ENCODE measurements around the gene ARHGAP1.
"Not testable (repeated sequence)": the region's sequence is repeated elsewhere in the genome, so short reads cannot be mapped to it uniquely, and the experiment has no call there.

Gene ARHGAP1

DNA sequence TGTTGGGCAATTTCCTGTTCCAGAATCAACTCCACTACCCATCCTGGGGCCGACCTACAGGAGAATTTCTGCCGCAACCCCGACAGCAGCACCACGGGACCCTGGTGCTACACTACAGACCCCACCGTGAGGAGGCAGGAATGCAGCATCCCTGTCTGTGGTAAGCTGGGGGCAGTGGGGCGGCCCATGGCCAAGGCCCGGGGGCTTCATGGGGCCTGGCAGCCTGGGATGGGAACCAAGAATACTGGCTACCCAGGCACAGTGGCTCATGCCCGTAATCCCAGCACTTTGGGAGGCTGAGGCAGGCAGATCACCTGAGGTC lies 22.9 kb upstream of the ARHGAP1 start:
- DNase-seq (ENCODE audit: low read depth in 2 of 2) = no peak

DNA sequence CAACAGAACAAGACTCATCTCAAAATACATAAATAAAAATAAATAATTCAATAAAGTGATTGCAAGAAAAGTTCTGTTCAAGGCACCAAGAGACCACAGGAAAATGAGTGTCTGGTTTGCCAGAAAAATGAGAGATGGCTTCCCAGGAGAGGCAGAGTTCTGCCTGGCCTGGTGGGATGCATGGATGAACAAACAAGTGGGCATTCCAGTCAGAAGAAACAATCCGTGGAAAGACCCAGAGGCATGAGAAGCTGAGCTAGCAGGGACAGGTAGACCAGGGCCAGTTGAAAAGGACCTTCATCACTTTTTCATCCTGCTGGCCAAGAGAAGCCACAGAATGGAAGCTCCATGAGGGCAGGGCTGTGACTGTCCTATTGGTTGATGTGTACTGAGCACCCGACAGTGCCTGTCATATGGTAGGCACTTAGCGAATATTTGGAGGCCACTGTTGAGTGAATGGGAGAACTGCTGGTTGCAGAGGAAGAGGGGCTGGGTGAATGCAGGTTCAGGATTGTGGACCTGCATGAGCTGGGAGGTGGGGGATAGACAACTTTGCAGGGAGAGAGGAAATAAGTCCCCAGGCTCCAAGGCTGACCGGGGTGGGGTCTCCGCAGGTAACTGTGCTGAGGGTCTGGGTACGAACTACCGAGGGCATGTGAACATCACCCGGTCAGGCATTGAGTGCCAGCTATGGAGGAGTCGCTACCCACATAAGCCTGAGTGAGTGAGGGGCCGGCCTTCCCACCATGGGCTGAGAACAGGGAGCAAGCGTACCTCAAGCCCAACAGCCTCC lies 22.3 kb upstream of the ARHGAP1 start:
- DNase-seq (ENCODE audit: low read depth in 2 of 2) = no peak

DNA sequence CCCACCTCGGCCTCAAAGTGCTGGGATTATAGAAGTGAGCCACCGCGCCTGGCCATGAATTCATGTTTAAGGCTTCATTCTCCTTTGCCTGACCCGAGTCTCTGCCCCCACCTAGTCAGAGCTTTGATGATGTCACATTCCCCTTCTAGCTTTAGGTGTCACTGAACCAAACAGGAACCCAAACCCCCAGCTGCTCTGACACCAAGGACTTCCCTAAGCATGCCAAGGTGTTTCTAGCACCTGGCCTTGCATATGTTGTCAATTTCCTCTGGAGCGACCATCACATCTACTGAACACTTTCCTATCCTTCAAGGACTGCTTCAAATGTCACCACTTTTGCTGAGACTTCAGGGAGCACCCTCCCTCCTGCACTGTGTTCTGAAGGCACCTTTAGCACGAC lies 20.9 kb upstream of the ARHGAP1 start:
- no peak for DNase-seq (ENCODE audit: low read depth in 2 of 2)

DNA sequence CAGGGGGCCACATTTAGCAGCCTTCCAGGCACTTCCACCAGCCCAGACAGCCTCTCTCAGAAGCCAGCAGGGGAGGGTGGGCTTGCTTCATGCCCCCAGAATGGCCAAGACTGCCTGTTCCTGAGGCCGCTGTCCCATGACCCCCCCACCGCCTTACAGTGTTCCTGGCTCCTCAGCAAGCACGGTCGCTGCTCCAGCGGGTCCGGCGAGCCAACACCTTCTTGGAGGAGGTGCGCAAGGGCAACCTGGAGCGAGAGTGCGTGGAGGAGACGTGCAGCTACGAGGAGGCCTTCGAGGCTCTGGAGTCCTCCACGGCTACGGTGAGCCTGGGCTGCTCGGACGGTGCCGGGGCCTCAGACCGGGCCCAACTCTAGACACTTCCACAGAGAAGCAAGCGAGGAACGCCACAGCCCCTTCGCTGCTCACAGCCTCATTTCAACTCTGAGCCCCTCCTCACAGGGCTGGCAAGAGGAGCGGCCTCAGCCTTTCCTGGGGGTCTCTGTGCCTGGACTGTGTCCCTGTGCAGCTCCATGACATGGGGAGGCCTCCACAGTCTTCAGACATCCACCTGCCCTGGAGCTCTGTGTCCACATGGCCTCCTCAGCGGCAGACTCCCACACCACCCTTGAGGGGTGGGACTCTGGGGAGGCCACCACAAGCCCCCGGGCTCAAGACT lies 19.3 kb upstream of the ARHGAP1 start:
- no peak for DNase-seq (ENCODE audit: low read depth in 2 of 2)

DNA sequence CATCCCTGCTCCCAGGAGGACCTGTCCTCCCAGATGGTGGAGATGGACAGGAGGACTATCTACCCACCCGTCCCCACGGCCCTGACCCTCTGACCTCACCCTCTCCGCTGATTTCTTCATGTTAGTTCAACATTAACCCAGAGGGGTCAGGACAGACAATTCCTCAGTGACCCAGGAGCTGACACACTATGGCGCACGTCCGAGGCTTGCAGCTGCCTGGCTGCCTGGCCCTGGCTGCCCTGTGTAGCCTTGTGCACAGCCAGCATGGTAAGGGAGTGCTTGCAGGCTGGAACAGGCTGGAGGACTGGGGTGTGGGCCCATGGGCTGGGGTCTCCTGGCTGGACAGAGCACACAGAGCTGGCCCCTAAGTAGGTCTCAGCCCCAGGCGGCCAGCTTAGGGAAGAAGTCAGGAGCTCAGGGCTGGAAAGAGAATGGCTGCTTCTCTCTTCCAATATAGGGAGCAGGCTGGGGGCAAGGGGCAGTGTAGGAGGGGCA lies 18.7 kb upstream of the ARHGAP1 start, which contains the start of gene F2:
Gene F2 (plus strand): TSS at position 166 of the 495 bp plus-strand sequence. CDS start 23 bp downstream, at position 189.
- no peak for DNase-seq (ENCODE audit: low read depth in 2 of 2)

DNA sequence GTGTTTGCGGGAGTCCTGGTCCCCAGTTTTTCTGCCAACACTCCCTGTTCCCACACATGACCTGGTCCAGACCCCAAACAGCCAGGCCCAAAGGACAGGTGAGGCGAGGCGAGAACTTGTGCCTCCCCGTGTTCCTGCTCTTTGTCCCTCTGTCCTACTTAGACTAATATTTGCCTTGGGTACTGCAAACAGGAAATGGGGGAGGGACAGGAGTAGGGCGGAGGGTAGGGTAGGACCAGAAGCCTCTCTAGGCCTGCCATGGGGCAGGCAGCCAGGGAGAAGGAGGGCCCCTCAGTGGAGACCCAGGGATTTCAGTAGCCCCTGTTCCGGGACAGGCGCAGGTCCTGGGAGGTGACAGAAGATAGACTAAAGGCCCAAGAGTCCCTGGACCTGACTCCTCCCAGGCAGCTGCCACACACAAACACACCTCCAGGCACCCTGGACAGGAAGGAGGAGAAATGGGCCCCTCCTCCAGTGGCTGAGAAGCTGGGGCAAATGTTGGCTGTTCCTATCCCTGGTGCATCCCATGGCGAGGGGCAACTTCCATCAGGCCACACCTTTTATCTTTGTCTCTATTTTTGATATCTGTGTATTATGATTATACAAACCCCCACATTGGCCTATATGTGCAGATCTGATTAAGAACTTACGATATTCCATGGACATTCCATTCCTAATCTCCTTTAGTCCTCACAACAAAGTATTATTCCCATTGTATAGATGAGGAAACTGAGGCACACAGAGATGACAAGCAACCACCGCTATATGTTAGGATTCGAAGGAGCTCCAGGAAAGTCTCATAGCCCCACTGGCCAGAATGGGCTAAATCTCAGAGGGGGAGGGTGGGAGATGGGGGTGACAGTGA lies 18.0 kb upstream of the ARHGAP1 start:
- DNase-seq (ENCODE audit: low read depth in 2 of 2) = no peak

DNA sequence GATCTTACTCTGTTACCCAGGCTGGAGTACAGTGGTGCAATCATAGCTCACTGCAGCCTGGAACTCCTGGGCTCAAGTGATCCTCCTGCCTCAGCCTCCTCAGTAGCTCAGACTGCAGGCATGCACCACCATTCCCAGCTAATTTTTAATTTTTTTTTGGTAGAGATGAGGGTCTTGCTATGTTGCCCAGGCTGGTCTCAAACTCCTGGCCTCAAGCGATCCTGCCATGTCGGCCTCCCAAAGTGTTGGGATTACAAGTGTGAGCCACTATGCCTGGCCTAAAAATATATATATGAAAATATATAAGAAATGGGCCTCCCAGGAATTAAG lies 17.4 kb upstream of the ARHGAP1 start:
- DNase-seq (ENCODE audit: low read depth in 2 of 2) = not testable (repeated sequence)

DNA sequence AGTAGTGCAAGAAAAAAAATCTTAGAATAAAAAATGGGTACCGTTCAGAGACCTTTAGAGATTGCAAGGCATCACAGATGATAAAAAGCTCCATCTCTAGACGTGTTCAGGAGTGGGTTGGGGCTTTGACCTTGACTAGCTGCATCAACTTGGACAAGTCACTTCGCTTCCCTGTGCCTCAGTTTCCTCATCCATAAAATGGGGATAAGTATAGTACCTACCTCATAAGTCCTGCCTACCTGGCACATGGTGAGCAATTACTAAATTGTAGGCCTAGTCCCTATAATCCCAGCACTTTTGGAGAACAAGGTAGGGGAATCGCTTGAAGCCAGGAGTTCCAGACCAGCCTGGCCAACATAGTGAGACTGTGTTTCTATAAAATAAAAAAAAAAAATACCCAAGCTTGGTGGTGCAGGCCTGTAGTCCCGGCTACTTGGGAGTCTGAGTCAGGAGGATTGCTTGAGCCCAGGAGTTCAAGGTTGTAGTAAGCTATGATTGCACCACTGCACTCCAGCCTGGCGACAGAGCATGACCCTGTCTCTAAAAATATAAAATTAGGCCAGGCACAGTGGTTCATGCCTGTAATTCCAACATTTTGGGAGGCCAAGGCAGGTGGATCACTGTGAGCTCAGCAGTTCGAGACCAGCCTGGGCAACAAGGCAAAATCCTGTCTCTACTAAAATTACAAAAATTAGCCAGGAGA lies 12.6 kb upstream of the ARHGAP1 start:
- DNase-seq (ENCODE audit: low read depth in 2 of 2) = no peak

DNA sequence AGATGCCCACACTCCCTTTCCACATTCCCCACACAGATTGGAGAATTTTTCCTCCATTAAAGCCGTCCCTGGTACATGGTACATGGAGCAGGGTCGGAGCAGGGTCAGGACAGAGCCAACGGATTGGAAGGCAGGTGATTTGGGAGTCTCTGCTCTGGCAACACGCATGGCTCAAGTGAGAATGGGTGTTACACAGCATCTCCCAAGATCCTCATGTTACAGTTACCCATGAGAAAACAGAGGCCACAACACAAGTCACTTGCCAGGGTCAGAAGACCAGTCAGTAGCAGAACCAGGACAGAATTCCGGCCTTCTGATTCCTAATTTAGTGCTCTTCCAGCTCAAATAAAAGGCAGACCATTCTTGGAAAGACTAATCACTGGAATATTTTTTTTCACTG lies 10.9 kb upstream of the ARHGAP1 start:
- no peak for DNase-seq (ENCODE audit: low read depth in 2 of 2)

DNA sequence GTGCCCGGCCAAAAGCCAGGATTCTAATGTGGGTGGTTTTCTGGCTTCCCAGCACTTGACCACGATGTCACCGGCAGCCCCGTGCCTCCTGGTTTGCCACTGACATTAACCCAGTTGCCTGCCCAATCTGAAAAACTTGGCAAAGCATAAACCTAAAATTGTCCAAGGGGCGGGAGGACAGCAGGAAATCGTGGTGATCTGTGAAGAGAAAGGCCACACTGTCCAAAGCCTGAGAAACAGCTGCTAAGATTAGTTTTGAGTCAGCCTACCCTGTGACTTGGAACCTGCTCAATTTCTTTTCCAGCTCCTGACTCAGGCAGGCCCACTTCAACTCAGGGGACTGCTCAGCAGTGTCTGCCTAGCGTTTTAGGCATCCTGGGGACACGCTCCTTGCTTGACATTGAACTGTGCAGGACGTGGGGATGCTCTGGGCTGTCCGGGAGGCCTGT lies 10.4 kb upstream of the ARHGAP1 start:
- DNase-seq (ENCODE audit: low read depth in 2 of 2) = no peak

DNA sequence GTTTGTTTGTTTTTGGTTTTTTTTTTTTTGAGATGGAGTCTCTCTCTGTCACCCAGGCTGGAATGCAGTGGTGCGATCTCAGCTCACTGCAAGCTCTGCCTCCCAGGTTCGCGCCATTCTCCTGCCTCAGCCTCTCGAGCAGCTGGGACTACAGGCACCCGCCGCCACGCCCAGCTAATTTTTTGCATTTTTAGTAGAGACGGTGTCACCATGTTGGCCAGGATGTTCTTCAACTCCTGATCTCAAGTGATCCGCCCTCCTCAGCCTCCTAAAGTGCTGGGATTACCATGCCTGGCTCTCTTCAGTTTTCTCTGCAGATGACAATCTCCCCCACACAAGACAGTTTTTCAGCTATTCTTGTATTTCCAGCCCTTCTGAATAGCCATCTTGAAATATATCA lies 8.9 kb upstream of the ARHGAP1 start:
- DNase-seq (ENCODE audit: low read depth in 2 of 2) = not testable (repeated sequence)

DNA sequence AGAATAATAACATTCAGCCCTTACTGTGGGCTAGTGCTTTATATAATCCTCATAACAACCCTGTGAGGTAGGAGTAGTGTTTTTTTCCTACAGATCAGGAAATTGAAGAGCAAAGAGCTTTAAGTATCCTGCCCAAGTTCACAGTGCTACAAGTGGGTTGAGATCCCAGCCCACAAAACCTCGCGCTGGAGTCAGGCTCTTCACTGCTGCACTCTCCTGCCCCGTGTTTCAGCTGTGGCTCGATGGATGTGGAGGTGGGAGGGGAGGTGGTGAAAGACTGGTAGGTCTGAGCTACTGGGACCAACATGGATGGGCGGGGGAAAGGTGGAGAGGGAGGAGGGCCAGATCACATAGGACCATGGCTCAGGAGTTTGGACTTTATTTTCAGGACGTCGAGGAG lies 6.5 kb upstream of the ARHGAP1 start:
- DNase-seq (ENCODE audit: low read depth in 2 of 2) = no peak

DNA sequence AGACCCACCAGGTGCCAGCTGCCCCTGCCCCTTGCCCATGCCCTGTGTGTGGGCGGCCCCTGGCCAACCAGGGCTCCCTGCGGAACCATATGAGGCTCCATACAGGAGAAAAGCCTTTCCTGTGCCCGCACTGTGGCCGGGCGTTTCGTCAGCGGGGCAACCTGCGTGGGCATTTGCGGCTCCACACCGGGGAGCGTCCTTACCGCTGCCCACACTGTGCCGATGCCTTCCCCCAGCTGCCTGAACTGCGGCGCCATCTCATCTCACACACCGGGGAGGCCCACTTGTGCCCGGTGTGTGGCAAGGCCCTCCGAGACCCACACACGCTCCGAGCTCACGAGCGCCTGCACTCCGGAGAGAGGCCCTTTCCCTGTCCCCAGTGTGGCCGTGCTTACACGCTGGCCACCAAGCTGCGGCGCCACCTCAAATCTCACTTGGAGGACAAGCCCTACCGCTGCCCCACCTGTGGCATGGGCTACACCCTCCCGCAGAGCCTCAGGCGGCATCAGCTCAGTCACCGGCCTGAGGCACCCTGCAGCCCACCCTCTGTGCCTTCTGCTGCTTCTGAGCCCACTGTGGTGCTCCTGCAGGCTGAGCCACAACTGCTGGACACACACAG lies 4.8 kb upstream of the ARHGAP1 start:
- DNase-seq (ENCODE audit: low read depth in 2 of 2) = no peak

DNA sequence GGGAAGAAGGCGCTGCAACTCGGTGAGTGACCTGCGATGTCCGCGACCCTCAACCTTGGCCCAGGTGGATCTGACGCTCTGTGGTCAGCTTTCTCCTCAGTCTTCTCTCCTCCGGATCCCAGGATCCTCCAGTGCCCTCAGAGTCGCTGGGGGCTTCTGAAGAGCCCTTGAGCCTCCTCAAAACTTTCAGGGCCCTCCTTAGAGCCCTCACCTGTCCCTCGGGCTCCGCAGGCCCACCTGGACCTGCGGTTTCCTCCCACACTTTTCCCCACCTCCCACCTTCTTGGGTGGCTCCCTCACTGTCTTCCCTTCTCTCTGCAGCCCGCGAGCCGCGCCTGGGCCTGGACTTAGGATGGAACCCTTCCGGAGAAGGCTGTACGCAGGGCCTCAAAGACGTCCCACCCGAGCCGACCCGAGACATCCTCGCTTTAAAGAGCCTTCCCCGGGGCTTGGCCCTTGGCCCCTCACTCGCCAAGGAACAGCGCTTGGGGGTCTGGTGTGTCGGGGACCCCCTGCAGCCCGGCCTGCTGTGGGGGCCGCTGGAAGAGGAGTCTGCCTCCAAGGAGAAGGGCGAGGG lies 747 bp upstream of the ARHGAP1 start:
- DNase-seq (ENCODE audit: low read depth in 2 of 2) = no peak

DNA sequence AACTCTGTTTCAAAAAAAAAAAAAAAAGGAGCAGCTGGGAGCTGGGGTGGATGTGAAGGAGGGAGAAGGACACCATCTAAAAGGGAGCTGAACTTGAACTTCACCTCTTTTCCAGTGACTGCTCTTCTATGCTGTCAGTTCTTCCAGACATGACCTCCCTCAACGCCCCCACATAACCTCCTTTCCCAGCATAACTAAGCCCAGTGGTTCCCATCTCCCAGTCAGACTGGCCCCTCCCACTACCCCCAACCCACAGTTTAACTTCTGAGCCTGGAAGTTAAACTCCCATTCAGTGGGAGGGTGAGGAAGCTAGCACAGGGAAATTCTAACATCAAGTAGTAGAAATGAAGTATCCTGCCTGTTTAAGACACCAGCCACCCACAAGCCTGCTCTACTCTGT lies 1.8 kb downstream of the ARHGAP1 start:
- DNase-seq (ENCODE audit: low read depth in 2 of 2) = no peak

DNA sequence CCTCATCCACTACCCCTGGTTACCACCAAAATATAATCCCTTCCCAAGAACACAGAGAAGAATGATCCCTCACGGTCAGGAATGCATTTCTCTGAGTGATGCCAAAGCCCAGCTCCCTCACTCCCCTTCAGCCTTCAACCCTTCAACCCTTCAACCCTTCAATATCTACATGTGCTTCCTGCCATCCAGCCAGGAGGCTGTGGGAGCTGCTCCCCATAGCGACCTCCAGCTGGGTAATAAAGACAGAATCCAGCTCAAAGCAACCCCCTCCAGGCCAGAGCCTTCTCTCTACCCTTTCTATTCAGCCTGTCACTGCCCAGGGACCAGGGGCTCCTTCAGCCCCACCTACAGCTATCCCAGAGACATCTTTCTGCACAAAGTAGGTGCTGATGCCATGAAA lies 2.7 kb downstream of the ARHGAP1 start:
- no peak for DNase-seq (ENCODE audit: low read depth in 2 of 2)

DNA sequence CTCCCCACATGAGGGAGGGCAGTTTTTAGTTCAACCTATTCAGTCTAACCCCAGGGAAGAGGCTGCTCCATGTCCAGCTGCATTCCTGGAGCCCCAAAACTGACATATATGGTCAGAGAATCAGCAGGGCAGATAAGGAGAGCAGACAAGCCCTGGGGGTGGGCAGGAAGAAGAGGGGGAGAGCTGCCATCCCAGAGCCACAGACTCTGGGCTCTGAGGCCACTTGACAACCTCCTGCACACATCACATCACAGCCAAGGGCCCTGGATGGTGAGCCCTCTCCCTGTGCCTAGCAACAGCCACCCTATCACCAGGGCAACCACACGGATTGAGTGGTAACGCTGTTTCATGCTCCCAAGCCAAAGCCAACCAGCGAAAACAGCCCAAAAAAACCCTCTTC lies 3.1 kb downstream of the ARHGAP1 start:
- DNase-seq (ENCODE audit: low read depth in 2 of 2) = no peak

DNA sequence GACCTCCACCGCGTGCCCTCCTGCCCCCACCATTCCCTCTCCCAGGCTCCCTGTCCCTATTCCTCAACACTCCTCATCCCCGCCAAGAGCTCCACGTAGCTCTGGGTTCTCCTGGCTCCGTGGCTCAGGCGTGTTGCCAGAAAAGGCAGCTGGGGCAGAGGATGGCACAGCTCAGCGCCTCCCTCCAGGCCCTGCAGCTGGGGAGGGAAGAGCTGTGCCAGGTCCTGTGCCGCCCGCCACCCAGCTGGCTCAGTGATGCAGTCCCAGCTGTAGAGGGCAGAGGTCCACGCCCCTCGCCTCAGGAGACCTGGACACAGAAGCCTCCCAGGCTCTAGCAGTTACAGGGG lies 4.2 kb downstream of the ARHGAP1 start:
- DNase-seq (ENCODE audit: low read depth in 2 of 2) = no peak

DNA sequence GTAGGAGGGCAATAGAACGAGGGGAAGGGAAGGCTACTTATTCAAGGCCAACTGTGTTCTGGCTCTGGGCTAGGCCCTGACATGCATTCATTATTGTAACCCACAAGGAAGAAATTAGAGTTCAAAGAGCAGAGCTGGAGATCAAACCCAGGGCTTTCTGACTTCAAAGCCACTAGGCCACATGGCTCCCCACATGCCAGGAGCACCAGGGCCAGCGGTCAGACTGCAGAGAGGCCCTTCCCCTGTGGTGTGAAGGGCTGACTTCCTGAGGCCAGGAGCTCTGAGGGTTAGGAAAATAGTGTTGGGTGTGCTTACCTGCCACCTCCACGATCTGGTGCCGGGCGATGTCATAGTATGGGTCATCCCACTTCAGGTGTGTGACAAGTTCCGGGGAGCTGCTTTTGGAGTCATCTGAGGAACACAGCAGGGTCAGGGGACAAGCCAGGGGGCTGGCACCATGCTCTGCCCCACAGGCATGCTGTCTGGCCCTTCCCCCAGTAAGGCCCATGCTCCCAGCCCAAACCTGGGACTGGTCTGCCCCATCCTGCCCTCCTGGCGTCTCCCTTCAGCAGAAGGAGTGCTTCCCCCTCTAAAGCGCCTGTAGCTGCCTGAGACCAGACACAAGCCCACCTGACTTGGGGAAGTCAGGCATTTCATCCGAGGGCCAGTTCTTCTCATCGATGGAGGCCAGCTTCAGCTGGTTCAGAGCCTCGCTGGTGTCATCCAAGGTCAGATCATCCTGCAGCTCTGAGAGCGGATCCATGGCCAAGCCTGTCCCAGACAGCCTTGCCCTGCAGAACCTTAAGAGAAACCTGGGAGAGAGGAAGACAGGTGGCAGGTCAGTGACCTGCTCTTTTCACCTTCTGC lies 4.8 kb downstream of the ARHGAP1 start:
- no peak for DNase-seq (ENCODE audit: low read depth in 2 of 2)

DNA sequence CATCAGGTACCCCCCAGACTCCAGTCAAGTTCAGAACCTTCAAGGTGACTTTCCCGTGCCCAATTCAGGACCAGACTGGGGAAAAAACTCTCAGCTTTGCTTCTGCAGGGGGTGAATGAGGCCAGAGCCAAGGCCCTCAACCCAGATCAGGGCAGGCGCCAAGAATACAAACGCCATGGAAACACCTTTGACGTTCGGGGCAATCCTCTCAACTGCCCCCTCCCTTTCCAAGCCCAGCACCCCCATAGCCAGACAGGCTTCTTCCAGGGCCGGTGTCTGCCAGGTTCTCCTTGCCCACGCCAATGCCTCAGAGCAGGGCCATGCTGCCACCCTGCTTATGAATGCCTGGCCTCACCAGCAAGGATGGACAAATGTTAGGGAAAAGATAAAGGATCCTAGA lies 5.8 kb downstream of the ARHGAP1 start:
- no peak for DNase-seq (ENCODE audit: low read depth in 2 of 2)

Data from stimulated activated CD4-positive, alpha-beta T cell treated with anti-CD3 and anti-CD28 coated beads, Interleukin-1b, Interleukin-23, amount 100 ng/mL, for 1 hour (primary cell).